ENCODE data around the gene LCE3E. TPM values are rescaled to one million over a fixed set of nuclear protein-coding genes. Genes with fewer than 3 reads are reported as not detected.
"Not testable (repeated sequence)": the region's sequence is repeated elsewhere in the genome, so short reads cannot be mapped to it uniquely, and the experiment has no call there.

LCE3E gene
- total and polyA plus RNA-seq, 2 experiments from 2014 or later = not detected

- Histone ChIP-seq H3K9me3 (ENCODE audit: low read depth) (no peaks in the 10 kb centered on the region), H3K36me3 (no peaks in the 10 kb centered on the region), H3K4me3 (no peak overlapping the region), H3K27me3 (no peaks in the 10 kb centered on the region), H3K4me1 (ENCODE audit: low read depth) (no peaks in the 10 kb centered on the region), H3K27ac (no peak overlapping the region)
- no peak for TF ChIP-seq CTCF (IDR thresholded peaks at IDR 0.05; ENCODE audit: low read depth, low read length)
- DNase-seq (ENCODE audit: low read depth in 1 of 2, low spot score in 1 of 2) = no peak
Observed at GRCh38 chr1:152582647-152583046, 16.1 kb upstream of the LCE3E start.

- H3K9me3 ChIP-seq (ENCODE audit: low read depth) = no peaks in the 10 kb centered on the region
- H3K4me1 ChIP-seq (ENCODE audit: low read depth) = no peaks in the 10 kb centered on the region
- no peaks in the 10 kb centered on the region for H3K36me3 ChIP-seq
- H3K4me3 ChIP-seq = no peak within 1 kb of the TSS
- TF ChIP-seq CTCF (IDR thresholded peaks at IDR 0.05; ENCODE audit: low read depth, low read length) = no peak
- DNase-seq (ENCODE audit: low read depth in 1 of 2, low spot score in 1 of 2) = no peak
- H3K27ac ChIP-seq = no peak within 1 kb of the TSS
- H3K27me3 ChIP-seq = no peaks in the 10 kb centered on the region
Observed at GRCh38 chr1:152580433-152580832, 13.9 kb upstream of the LCE3E start, which contains the start of gene LCE3D. LCE3D (minus strand) TSS chr1:152580516; CDS start chr1:152579936, 580 bp downstream.

- not testable (repeated sequence) for H3K9me3 ChIP-seq (ENCODE audit: low read depth); H3K36me3 ChIP-seq; DNase-seq (ENCODE audit: low read depth in 1 of 2, low spot score in 1 of 2); H3K4me3 ChIP-seq; H3K27me3 ChIP-seq; H3K27ac ChIP-seq; H3K4me1 ChIP-seq (ENCODE audit: low read depth)
Observed at GRCh38 chr1:152579526-152579925, 12.9 kb upstream of the LCE3E start.

- Histone ChIP-seq H3K27me3 (no peaks in the 10 kb centered on the region), H3K27ac (no peak overlapping the region), H3K4me1 (ENCODE audit: low read depth) (no peaks in the 10 kb centered on the region), H3K9me3 (ENCODE audit: low read depth) (no peaks in the 10 kb centered on the region), H3K4me3 (no peak overlapping the region), H3K36me3 (no peaks in the 10 kb centered on the region)
- no peak for DNase-seq (ENCODE audit: low read depth in 1 of 2, low spot score in 1 of 2)
- TF ChIP-seq CTCF (IDR thresholded peaks at IDR 0.05; ENCODE audit: low read depth, low read length) = no peak
Observed at GRCh38 chr1:152577168-152577567, 10.6 kb upstream of the LCE3E start.

GRCh38 chr1:152565535-152566215, 905 bp downstream of the LCE3E start:
- TF ChIP-seq CTCF (IDR thresholded peaks at IDR 0.05; ENCODE audit: low read depth, low read length) = no peak
- Histone ChIP-seq H3K4me3 (no peak overlapping the region), H3K9me3 (ENCODE audit: low read depth) (no peaks in the 10 kb centered on the region)

GRCh38 chr1:152565115-152565514, 1.5 kb downstream of the LCE3E start:
- Histone ChIP-seq H3K27ac (no peak overlapping the region), H3K4me1 (ENCODE audit: low read depth) (no peaks in the 10 kb centered on the region), H3K27me3 (no peaks in the 10 kb centered on the region), H3K9me3 (ENCODE audit: low read depth) (no peaks in the 10 kb centered on the region), H3K36me3 (no peaks in the 10 kb centered on the region), H3K4me3 (no peak overlapping the region)
- no peak for TF ChIP-seq CTCF (IDR thresholded peaks at IDR 0.05; ENCODE audit: low read depth, low read length)
- no peak for DNase-seq (ENCODE audit: low read depth in 1 of 2, low spot score in 1 of 2)

More at GRCh38 chr1:152565535-152566215, 905 bp downstream of the LCE3E start:
- no peaks in the 10 kb centered on the region for H3K4me1 ChIP-seq (ENCODE audit: low read depth)
- H3K27ac ChIP-seq = no peak overlapping the region
- no peak for DNase-seq (ENCODE audit: low read depth in 1 of 2, low spot score in 1 of 2)
- H3K27me3 ChIP-seq = no peaks in the 10 kb centered on the region
- no peaks in the 10 kb centered on the region for H3K36me3 ChIP-seq

GRCh38 chr1:152548358-152548757, 18.2 kb downstream of the LCE3E start:
- DNase-seq (ENCODE audit: low read depth in 1 of 2, low spot score in 1 of 2); H3K27me3 ChIP-seq; H3K4me3 ChIP-seq; H3K27ac ChIP-seq; H3K4me1 ChIP-seq (ENCODE audit: low read depth); H3K36me3 ChIP-seq; H3K9me3 ChIP-seq (ENCODE audit: low read depth): not testable (repeated sequence)
